Measurements from ENCODE around the gene BNIPL. TPM values are rescaled to one million over a fixed set of nuclear protein-coding genes. Genes with fewer than 3 reads are reported as not detected.
A peak's percentile ranks its signal among the peaks of the same experiment; 100 is the strongest.

BNIPL gene
- total RNA-seq, 1 donor from 2014 or later, result 0.47 TPM

DNA sequence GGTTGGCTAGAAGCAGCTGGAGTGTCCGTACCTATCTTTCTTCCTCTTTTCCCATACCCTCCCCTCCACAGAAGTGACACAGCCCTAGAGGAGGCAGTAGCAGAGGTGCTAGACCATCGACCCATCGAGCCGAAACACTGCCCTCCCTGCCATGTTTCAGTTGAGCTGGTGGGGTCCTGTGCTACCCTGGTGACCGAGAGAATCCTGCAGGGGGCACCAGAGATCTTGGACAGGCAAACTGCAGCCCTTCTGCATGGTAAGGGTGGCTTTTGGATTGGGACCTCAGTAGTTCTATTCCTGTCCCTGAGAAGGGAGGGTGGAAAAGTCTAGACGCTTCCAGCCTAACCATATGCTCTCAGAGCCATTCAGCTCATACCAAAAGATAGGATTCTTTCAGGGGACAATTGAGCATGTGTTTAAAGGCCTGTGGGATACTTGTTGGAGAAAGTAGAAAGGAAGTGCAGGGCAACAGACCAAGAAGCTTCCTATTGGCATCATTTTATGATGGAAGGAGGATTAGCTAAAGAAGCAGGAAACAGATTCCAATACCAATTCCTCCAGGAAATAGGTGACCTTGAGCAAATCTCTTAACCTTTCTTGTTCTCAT is 11.7 kb upstream of the BNIPL start:
- intact Hi-C loops (cut with micrococcal nuclease), result no loop called here
- H3K27me3 ChIP-seq (ENCODE audit: low read depth), result no peaks in the 10 kb centered on the region
- peaks cover 47% of the 10 kb centered on the region for H3K36me3 ChIP-seq
- no peak overlapping the region for H3K4me3 ChIP-seq
- H3K27ac ChIP-seq (replicated peaks), result peak overlapping the region; percentile 85
- TF ChIP-seq, protein P1, sequence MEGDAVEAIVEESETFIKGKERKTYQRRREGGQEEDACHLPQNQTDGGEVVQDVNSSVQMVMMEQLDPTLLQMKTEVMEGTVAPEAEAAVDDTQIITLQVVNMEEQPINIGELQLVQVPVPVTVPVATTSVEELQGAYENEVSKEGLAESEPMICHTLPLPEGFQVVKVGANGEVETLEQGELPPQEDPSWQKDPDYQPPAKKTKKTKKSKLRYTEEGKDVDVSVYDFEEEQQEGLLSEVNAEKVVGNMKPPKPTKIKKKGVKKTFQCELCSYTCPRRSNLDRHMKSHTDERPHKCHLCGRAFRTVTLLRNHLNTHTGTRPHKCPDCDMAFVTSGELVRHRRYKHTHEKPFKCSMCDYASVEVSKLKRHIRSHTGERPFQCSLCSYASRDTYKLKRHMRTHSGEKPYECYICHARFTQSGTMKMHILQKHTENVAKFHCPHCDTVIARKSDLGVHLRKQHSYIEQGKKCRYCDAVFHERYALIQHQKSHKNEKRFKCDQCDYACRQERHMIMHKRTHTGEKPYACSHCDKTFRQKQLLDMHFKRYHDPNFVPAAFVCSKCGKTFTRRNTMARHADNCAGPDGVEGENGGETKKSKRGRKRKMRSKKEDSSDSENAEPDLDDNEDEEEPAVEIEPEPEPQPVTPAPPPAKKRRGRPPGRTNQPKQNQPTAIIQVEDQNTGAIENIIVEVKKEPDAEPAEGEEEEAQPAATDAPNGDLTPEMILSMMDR (IDR thresholded peaks at IDR 0.05; ENCODE audit: borderline replicate concordance), result peak; percentile 78
- peaks cover 25% of the 10 kb centered on the region for H3K4me1 ChIP-seq
- no peaks in the 10 kb centered on the region for H3K9me3 ChIP-seq (replicated peaks)
- DNase-seq, result peak; percentile 78

DNA sequence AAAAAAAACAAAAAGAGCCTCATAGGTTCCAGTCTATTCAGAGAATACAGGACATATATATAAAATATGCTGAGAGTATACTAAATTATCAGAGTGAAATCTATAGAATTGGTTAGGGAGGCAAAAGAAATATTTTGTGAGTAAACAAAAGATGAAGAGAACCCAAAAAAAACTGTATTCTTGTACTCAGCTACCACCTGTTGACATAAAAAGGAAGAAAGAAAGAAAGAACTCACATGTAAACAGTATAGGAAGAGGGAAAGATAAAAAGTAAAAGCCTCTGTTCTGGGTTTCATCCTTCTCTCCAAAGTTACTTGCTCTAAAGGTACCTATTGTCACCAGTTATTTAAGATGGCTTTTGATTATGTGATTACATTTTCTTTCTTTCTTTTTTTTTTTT is 9.9 kb upstream of the BNIPL start:
- Histone ChIP-seq H3K4me3 (no peak overlapping the region), H3K9me3 (replicated peaks) (no peaks in the 10 kb centered on the region), H3K27ac (replicated peaks) (no peak overlapping the region), H3K36me3 (peaks cover 63% of the 10 kb centered on the region), H3K27me3 (ENCODE audit: low read depth) (no peaks in the 10 kb centered on the region), H3K4me1 (peaks cover 25% of the 10 kb centered on the region)
- intact Hi-C loops (cut with micrococcal nuclease), result no loop called here
- DNase-seq, result no peak
- TF ChIP-seq, protein P1 (IDR thresholded peaks at IDR 0.05; ENCODE audit: borderline replicate concordance), result no peak

DNA sequence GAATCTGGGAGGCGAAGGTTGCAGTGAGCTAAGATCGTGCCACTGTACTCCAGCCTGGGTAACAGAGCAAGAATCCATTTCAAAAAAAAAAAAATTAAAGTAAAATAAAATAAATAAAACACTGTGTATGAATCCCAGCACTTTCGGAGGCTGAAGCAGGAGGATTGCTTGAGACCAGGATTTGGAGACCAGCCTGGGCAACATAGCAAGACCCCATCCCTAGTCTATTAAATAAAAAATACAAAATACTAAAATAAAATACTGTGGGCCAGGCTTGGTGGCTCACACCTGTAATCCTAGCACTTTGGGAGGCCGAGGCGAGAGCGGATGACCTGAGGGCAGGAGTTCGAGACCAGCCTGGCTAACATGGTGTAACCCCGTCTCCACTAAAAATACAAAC is 4.2 kb upstream of the BNIPL start:
- peaks cover 77% of the 10 kb centered on the region for H3K36me3 ChIP-seq
- TF ChIP-seq, protein P1 (IDR thresholded peaks at IDR 0.05; ENCODE audit: borderline replicate concordance), result no peak
- peaks cover 23% of the 10 kb centered on the region for H3K4me1 ChIP-seq
- no peak for DNase-seq
- no peaks in the 10 kb centered on the region for H3K27me3 ChIP-seq (ENCODE audit: low read depth)
- H3K9me3 ChIP-seq (replicated peaks), result no peaks in the 10 kb centered on the region
- intact Hi-C loops (cut with micrococcal nuclease), result no loop called here
- H3K27ac ChIP-seq (replicated peaks), result no peak overlapping the region
- no peak overlapping the region for H3K4me3 ChIP-seq

DNA sequence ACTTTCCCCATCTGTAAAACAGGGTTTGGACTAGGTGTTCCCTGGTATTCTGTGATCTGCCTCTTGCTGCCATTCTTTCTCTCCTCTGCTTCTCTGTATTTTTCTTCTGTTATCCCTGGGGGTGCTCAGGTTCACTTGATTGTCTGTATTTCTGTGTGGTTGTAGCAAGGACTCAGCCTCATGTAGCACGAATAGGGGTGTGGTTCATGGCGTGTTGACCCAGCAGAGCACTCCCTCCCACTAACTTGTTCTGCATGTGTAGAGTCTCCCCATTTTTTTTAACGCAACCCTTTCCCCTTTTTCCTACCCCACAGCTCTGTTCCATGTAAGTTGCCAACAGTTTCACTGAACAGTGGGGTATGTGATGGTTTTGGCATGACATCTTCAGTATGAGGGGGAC is 1.2 kb upstream of the BNIPL start:
- intact Hi-C loops (cut with micrococcal nuclease), result no loop called here
- no peak for DNase-seq
- TF ChIP-seq, protein P1 (IDR thresholded peaks at IDR 0.05; ENCODE audit: borderline replicate concordance), result no peak
- H3K4me3 ChIP-seq, result no peak overlapping the region
- H3K36me3 ChIP-seq, result peaks cover 50% of the 10 kb centered on the region
- no peaks in the 10 kb centered on the region for H3K9me3 ChIP-seq (replicated peaks)
- H3K27ac ChIP-seq (replicated peaks), result peak overlapping the region; percentile 47
- peaks cover 29% of the 10 kb centered on the region for H3K4me1 ChIP-seq
- no peaks in the 10 kb centered on the region for H3K27me3 ChIP-seq (ENCODE audit: low read depth)

DNA sequence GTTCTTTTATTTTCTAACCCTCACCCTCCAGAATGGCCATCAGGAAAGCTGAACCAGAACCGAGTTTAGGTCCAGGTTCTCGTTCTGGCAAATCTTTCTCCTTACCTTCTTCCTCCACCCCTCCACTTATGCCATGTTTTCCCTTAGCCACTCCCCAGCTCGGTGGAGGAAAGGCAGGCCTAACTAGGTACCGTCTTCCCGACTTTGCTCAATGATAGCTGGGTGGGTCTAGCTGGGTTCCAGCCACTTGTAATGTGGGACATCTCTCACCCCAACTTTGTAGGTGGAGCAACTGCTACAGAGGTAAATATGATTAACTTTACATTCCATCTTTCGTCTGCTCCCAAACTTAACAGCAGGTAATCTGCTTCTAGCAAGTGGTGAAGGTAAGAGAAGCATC is 646 bp downstream of the BNIPL start:
- H3K9me3 ChIP-seq (replicated peaks), result no peaks in the 10 kb centered on the region
- DNase-seq, result no peak
- intact Hi-C loops (cut with micrococcal nuclease), result no loop called here
- H3K4me1 ChIP-seq, result peaks cover 29% of the 10 kb centered on the region
- TF ChIP-seq, protein P1 (IDR thresholded peaks at IDR 0.05; ENCODE audit: borderline replicate concordance), result no peak
- peaks cover 31% of the 10 kb centered on the region for H3K36me3 ChIP-seq
- H3K4me3 ChIP-seq, result no peak overlapping the region
- no peak overlapping the region for H3K27ac ChIP-seq (replicated peaks)
- no peaks in the 10 kb centered on the region for H3K27me3 ChIP-seq (ENCODE audit: low read depth)
